Measurements from ENCODE around the gene SELL.
A peak's percentile ranks its signal among the peaks of the same experiment; 100 is the strongest.
"Not testable (repeated sequence)": the region's sequence is repeated elsewhere in the genome, so short reads cannot be mapped to it uniquely, and the experiment has no call there.

The SELL gene

GRCh38 chr1:169701261-169702005 is 10.0 kb downstream of the SELL start:
- DNase-seq: no peak

- no peak for DNase-seq
These were observed 11.7 kb downstream of the SELL start for GRCh38 chr1:169699707-169700106.

- DNase-seq: peak; percentile 68 to 73
These were observed 12.4 kb downstream of the SELL start for GRCh38 chr1:169698976-169699375.

- DNase-seq: peak in 1 of 2 experiments; percentile 22
These were observed 13.7 kb downstream of the SELL start for GRCh38 chr1:169697755-169698154.

GRCh38 chr1:169696273-169697100 is 14.9 kb downstream of the SELL start:
- DNase-seq: peak; percentile 52 to 60

- DNase-seq: peak; percentile 33 to 49
These were observed 16.9 kb downstream of the SELL start for GRCh38 chr1:169694304-169695075.

- DNase-seq: no peak
These were observed 18.5 kb downstream of the SELL start for GRCh38 chr1:169692756-169693460.

- no peak for DNase-seq
These were observed 20.9 kb downstream of the SELL start for GRCh38 chr1:169690489-169690888.

- no peak for DNase-seq
These were observed 22.0 kb downstream of the SELL start for GRCh38 chr1:169689395-169689794.

GRCh38 chr1:169688377-169688776 is 23.0 kb downstream of the SELL start:
- not testable (repeated sequence) for DNase-seq

- no peak for DNase-seq
These were observed 27.8 kb downstream of the SELL start for GRCh38 chr1:169683661-169684060.

GRCh38 chr1:169683168-169683567 is 28.3 kb downstream of the SELL start:
- DNase-seq: not testable (repeated sequence)

GRCh38 chr1:169682071-169682470 is 29.3 kb downstream of the SELL start:
- DNase-seq: no peak

- no peak for DNase-seq
These were observed 30.3 kb downstream of the SELL start for GRCh38 chr1:169681140-169681539.

- DNase-seq: no peak
These were observed 30.9 kb downstream of the SELL start for GRCh38 chr1:169680377-169681019.

GRCh38 chr1:169679692-169680091 is 31.7 kb downstream of the SELL start:
- DNase-seq: no peak

- no peak for DNase-seq
These were observed 35.4 kb downstream of the SELL start for GRCh38 chr1:169676001-169676400.

- DNase-seq: no peak
These were observed 40.6 kb downstream of the SELL start for GRCh38 chr1:169670836-169671235.

GRCh38 chr1:169670244-169670643 is 41.2 kb downstream of the SELL start:
- DNase-seq: not testable (repeated sequence)

GRCh38 chr1:169667699-169668596 is 43.5 kb downstream of the SELL start:
- DNase-seq: not testable (repeated sequence)

GRCh38 chr1:169667227-169667639 is 44.2 kb downstream of the SELL start:
- DNase-seq: not testable (repeated sequence)

Data from Kasumi-1 (cell line).